Measurements from ENCODE around the gene SMLR1.
"Not testable (repeated sequence)": the region's sequence is repeated elsewhere in the genome, so short reads cannot be mapped to it uniquely, and the experiment has no call there.

Gene SMLR1

DNA sequence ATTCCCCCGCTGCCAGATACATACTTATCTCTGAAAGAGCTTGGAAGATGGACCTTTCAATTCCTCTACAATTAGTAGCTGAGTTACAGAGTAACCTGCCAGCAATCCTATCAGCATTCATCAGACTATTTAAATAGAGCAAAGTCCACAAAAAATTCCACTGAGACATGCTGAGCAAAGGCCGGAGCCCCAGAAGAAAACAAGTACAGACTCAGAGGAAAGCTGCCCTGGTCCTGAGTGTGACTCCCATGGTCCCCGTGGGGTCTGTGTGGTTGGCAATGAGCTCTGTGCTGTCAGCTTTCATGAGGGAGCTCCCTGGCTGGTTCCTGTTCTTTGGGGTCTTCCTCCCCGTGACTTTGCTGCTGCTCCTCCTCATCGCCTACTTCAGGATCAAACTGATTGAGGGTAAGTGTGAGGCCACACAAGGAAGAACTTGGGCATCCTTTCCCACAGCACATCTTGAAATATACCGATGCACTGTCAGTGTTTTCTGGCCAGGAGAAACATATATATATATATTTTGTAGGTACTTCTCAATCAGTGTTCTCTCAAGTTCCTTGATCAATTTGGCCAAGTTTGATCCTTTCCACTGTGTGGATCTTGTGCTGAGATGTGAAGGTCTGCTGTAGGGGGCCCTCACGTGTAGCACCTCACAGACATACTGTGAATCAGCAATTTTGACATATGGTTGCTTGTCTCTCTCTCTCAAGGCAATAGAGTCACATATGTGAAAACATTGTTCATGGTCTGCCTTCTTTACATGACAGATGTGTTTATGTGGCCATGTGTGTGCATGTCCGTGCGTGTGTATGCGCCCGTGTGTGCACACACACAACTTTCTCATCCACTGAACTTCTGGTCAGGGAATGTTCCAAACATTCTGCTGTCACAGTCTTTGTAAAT is at the start of gene SMLR1:
Gene SMLR1 (plus strand): TSS at position 160 of the 903 bp plus-strand sequence. CDS start 8 bp downstream, at position 168.
- no peak for DNase-seq

GRCh38 chr6:130778946-130779657 is 48.1 kb upstream of the SMLR1 start:
- DNase-seq: no peak

GRCh38 chr6:130779658-130780033 is 47.6 kb upstream of the SMLR1 start:
- DNase-seq: no peak

DNA sequence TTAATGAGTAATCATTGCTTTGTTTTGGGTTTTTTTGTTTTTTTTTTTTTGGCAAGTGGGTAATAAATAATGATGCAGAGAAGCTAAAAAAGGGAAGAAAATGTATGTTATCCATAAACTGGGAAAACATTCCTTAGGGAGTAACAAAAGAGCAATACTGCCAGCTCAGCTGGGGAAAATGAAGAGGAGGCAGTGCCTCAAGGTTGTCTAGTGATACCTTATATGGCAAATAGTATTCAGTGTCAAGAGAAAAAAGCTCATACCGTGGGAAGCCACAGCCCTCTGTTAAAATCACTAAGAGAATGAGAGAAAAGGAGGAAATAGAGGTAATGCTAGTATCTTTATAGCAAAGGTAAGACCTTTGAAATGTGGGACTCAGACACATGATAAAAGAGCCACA is 47.1 kb upstream of the SMLR1 start:
- DNase-seq: no peak

- DNase-seq: no peak
Measured at GRCh38 chr6:130781557-130781956, 45.6 kb upstream of the SMLR1 start.

- DNase-seq: no peak
Measured at GRCh38 chr6:130783416-130784107, 43.6 kb upstream of the SMLR1 start.

- no peak for DNase-seq
Measured at GRCh38 chr6:130787726-130788500, 39.3 kb upstream of the SMLR1 start.

- DNase-seq: no peak
Measured at GRCh38 chr6:130788954-130789353, 38.3 kb upstream of the SMLR1 start.

- no peak for DNase-seq
Measured at GRCh38 chr6:130794010-130794697, 33.1 kb upstream of the SMLR1 start.

- DNase-seq: no peak
Measured at GRCh38 chr6:130794738-130795137, 32.5 kb upstream of the SMLR1 start.

DNA sequence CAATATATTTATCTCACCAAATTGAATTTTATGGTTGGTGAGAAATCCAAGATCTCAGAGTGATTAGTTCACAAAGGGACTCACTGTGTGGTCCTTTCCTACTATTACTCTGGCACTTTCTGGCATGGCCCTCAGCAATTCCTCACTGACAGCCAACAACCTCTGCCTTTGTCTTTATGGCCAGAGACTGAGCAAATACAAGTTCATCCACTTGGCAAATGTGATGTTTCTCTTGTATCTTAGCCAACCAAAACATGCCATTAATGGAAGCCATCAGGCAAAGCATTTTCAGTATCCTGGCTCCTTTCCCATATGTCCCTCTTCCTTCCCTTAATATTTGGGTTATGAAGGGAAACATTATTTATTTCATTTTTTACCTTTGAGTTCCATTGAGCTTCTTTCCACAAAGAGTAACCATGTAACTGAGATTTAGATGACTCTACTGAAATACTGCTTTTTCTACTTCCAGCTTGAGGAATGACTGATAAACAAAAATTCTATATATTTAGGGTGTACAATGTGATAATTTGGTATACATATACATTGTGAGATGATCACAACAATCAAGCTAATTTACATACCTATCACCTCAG is 30.8 kb upstream of the SMLR1 start:
- DNase-seq: no peak

GRCh38 chr6:130797061-130797460 is 30.1 kb upstream of the SMLR1 start:
- DNase-seq: no peak

GRCh38 chr6:130801368-130801767 is 25.8 kb upstream of the SMLR1 start:
- not testable (repeated sequence) for DNase-seq

DNA sequence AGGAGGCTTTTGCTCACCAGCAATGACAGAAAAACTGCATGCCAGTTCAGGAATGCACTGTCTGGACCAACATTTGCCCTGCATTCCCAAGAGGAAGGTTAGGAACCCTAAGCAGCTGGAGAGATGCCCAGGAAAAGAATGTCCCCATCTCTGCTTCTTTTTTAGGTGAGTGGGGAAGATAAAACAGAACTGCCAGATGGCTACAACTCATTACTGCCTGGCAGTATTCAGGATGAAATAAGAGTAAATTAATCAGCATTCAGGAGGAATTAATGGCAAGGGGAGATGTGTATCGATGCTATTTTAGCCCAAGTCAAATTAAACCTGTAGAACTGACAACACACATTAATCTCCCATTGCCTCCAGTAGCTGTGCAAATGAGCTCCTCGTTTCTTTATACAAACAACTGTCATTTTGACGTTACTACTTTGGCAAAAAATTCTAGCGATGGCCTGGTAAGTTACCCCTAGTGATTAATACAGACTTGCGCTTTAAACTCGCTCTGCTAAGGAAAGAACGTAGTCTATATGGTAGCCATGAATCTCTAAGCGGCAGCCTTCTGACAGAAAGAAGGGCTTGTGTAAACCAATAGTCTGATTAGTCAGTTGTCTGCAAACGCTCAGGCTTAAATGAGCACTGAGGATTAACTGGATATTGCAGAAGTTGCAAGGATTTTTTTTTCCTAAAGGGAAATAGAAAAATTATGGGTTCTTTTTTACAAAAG is 16.7 kb upstream of the SMLR1 start:
- no peak for DNase-seq

DNA sequence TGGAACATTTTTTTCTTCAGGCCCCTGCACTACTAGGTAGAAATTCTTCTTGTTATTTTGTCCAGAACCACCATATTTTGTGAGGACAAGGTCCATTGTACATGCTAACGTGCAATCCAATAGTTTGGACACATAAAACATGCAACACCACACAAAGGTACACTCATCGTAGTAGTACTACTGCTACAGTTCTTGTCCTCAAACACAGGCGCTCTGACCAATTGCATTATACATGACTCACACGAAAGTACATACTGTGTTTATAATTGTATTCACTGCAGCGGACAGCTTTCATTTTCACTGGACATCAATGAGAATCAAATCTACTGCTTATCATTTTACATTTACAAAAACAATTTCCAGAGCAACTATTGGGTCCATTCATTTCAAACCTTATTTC is 15.3 kb upstream of the SMLR1 start:
- DNase-seq: no peak

DNA sequence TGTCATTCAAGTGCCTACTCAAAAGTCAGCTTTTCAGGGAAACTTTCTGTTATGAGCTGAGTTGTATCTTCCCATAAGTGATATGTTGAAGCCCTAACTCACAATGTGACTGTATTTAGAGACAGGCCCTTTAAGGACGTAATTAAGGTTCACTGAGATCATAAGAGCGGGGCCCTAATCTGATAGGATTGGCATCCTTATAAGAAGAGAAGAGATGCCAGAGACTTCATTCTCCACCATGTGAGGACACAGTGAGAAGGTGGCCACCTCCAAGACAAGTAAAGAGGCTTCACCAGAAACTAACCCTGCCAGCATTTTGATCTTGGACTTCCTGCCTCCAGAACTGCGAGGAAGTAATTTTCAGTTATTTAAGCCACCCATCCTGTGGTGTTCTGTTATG is 12.7 kb upstream of the SMLR1 start:
- DNase-seq: no peak

DNA sequence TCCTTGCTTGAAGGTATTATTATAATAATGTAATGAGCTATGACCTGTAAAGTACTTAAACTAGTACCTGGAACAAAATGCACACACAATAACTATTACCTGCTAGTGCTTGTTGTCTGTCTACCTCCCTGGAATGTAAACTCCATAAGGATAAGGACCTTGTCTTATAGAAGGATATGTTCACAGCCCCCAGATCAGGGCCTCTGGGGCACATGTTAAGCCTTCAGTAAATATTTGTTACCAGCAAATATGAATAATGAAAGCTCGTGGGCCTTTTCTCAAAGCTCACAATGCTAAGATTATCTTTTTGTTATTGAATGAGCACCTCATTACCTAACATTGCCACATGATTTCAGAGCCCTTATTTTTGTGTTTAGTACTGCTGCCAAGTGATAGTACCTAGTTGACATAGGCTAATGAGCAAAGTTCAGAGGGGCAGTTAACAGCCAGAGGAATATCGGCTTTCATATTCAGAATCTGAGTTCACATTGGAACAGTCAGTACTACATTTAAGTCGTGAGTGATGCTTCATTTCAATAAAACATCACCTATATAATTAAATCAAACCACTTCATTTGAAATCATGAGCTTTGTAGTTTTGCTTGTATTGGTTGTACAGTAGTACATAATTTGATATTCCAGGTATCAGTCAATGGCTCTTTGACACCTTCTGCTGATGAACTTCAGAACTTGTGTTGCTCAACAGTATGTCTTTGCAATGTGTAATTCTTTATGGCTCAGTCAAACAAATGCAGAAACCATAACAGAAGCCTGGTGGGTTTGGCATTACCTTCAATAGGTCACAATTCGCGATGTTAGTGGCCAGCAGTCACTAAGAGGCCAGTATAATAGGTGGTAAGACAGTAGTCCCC is 11.8 kb upstream of the SMLR1 start:
- no peak for DNase-seq

DNA sequence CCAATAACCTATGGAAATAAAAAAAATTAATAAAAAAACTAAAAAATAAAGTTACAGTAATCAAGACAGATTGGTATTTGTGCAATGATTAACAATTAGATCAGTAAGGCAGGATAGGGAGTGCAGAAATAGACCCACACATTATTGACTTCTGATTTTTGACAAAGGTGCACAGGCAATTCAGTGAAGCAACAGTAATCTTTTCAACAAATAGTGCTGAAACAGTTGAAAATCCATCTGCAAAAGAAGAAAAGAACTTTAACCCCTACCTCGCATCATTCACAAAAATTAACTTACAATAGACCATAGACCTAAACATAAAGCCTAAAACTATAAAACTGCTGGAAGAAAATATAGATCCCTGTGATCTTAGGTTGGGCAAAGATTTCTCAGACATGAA is 4.5 kb upstream of the SMLR1 start:
- DNase-seq: no peak

DNA sequence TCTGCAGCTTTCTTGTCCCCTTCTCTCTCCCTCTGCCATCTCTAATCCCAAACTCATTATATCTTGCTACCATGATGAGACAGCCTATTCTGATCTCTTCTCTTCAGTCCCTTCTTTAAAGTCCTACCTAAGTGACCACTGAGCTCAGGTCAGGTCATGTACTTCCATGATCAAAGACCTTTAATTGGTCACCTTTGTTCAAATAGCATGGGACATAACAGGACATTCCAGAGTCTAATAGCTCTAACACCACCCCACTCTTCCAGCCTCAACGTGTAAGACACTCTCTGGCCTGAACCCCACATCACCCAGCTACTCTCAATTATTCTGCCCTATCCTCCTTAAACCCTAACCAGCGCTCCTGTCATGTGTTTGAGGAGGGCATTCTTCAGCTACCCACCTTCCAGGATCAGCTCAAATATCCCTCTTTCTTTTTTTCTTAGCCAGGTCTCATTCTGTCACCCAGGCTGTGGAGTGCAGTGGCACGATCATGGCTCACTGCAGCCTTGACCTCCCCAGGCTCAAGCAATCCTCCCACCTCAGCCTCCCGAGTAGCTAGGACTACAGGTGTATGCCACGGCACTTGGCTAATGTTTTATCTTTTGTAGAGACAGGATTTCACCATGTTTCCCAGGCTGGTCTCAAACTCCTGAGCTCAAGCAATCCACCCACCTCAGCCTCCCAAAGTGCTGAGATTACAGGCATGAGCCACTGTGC is 2.1 kb upstream of the SMLR1 start:
- no peak for DNase-seq
